ENCODE data around the gene BTBD18.

Gene BTBD18

DNA sequence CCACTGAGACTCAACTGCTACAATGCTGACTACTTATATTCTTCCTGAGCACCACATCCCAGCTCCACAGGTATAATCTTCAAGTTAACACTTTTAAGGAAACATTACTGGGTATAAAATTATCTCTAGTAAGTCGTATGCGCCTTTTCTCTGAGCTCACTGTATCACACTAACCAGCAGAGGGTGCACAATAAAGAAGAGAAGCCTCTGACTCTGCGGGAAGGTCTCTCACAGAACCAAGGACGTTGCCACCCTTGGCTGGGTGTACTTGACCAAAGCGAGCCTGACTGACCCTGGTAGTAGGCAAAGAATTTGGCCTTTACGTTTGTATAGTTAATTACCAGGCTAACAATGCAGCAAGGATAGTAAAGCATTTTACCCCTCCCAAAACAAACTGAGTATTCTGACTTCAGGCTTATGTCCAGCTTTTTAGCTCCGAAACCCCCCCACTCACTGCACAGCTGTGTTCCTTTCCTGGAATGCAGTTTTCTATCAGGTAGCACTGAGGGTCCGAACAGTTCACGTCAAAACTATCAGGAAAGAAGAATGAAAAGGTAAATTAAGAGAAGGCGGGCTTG, at the start of gene BTBD18:
Gene BTBD18 (minus strand): TSS at position 144 of the 578 bp plus-strand sequence. CDS start 631 bp downstream, outside the sequence.
- peaks cover 16% of the 10 kb centered on the region for H3K4me1 Mint-ChIP-seq (ENCODE audit: low read depth)
- H3K9me3 Mint-ChIP-seq: no peaks in the 10 kb centered on the region
- no peaks in the 10 kb centered on the region for H3K36me3 Mint-ChIP-seq (ENCODE audit: low read depth)
- no peak within 1 kb of the TSS for H3K4me3 Mint-ChIP-seq
- H3K27me3 Mint-ChIP-seq: no peaks in the 10 kb centered on the region
- peak within 1 kb of the TSS; percentile 16 for H3K27ac Mint-ChIP-seq

DNA sequence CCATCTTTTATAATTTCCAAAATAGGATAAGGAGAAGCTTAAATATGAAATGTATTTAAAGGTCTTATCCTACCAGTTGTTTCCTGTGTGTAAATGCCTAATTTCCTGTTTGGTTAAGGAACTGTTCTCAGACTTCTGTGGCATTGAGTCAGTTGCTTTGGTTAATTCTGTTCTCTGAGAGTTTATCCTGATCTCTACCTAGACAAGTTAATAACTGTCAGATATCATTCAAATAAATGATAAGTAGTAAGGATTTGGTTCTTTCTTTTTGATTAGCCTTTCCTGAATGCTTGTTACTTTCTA, 49.5 kb upstream of the BTBD18 start:
- H3K4me1 Mint-ChIP-seq (ENCODE audit: low read depth): peaks cover 26% of the 10 kb centered on the region
- H3K27me3 Mint-ChIP-seq: no peaks in the 10 kb centered on the region
- H3K36me3 Mint-ChIP-seq (ENCODE audit: low read depth): peaks cover 35% of the 10 kb centered on the region

DNA sequence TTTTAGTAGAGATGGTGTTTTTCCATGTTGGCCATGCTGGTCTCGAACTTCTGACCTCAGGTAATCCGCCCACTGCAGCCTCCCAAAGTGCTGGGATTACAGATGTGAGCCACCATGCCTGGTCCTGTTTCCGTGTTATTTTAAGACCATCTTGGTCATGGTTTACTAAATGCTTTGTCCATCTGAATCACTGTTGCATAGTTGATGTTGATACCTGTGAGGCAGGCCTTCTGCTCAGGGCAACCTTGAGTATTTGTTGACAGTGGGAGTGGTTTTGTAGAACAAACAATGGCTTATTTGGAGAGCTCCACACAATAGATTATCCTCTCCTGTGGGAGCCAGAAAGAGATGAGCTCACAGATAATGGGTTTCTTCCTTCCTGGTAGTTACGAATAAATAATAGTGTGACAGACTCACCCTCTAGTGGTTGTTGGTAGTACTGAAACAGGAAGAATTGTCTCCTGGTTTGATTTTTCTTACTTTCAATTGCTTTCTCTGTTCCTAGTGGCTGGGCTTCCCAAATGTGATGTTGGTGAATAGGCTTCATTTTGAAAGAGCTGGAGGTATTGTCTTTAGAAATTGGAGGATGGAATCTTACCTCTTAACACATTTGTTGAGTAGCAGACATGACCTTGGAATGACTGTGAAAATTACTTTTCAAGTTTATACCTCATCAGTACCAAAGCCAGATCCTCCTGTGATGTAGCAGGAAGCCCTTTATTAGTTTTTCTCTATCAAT, 49.0 kb upstream of the BTBD18 start:
- Mint-ChIP-seq H3K27me3 (no peaks in the 10 kb centered on the region), H3K4me3 (no peak overlapping the region), H3K9me3 (no peaks in the 10 kb centered on the region), H3K4me1 (ENCODE audit: low read depth) (peaks cover 26% of the 10 kb centered on the region), H3K27ac (peak overlapping the region; percentile 50), H3K36me3 (ENCODE audit: low read depth) (peaks cover 32% of the 10 kb centered on the region)

More for the DNA sequence above, 49.5 kb upstream of the BTBD18 start:
- Mint-ChIP-seq H3K27ac (peak overlapping the region; percentile 41), H3K4me3 (no peak overlapping the region), H3K9me3 (no peaks in the 10 kb centered on the region)

DNA sequence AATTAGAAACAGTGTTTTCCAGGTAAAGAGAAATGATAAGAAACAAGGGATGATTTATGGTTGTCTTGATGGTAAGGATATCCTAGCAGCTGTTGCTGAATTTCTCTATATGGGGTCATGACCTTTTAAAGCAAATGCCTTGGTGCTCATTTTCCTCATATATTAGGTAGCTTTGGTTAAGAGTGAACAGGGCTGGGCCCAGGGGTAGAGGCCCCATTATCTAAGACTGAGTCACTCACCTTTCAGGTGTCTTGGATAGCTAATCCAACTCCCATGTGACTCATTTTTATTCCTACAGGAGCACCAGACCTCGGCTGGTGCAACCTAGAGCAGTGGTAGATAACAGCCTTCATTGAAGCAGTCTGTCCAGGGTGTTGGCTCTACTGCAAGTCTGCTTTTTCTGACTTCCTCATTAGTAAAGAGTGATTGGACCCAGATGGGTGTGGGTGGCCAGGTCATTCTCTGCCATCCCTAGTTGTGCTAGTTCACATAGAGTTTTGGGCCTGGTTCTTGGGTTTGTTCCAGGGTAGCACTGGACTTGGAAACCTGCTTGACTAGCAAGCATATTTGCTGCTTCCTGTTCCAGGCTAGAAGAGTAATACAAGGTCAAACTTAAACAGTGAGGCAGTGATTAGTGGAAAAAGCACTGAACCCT, 47.4 kb upstream of the BTBD18 start:
- Mint-ChIP-seq H3K27me3 (no peaks in the 10 kb centered on the region), H3K27ac (peak overlapping the region; percentile 69), H3K9me3 (no peaks in the 10 kb centered on the region), H3K4me1 (ENCODE audit: low read depth) (peaks cover 29% of the 10 kb centered on the region), H3K36me3 (ENCODE audit: low read depth) (peaks cover 25% of the 10 kb centered on the region), H3K4me3 (no peak overlapping the region)

GRCh38 chr11:57793351-57794115, 41.9 kb upstream of the BTBD18 start:
- H3K27ac Mint-ChIP-seq: peak overlapping the region; percentile 98

DNA sequence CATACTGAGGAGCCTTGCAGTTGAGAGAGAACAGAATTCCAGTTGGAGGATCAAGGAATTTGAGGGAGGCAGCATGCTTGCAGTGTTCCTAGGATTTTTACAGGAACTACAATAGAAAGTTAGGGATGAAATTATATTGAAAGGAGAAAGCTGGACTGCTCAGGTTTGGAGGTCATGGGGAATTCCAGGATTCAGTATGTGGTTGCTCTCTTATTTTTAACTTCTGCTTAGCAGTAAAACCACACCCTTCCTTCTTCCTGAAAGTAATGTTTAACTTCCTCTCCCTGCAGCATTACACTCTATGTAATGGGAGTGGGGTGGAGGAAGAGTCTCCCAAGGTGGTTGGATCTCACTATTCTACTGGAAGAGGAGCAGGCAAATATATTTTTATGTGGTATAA, 41.3 kb upstream of the BTBD18 start:
- H3K9me3 Mint-ChIP-seq: no peaks in the 10 kb centered on the region
- H3K27ac Mint-ChIP-seq: peak overlapping the region; percentile 98
- H3K27me3 Mint-ChIP-seq: peaks cover 3% of the 10 kb centered on the region
- peak overlapping the region; percentile 77 for H3K4me3 Mint-ChIP-seq
- peaks cover 19% of the 10 kb centered on the region for H3K36me3 Mint-ChIP-seq (ENCODE audit: low read depth)
- H3K4me1 Mint-ChIP-seq (ENCODE audit: low read depth): peaks cover 37% of the 10 kb centered on the region

More at GRCh38 chr11:57793351-57794115, 41.9 kb upstream of the BTBD18 start:
- H3K4me3 Mint-ChIP-seq: peak overlapping the region; percentile 77
- H3K9me3 Mint-ChIP-seq: no peaks in the 10 kb centered on the region
- H3K36me3 Mint-ChIP-seq (ENCODE audit: low read depth): peaks cover 19% of the 10 kb centered on the region
- peaks cover 41% of the 10 kb centered on the region for H3K4me1 Mint-ChIP-seq (ENCODE audit: low read depth)
- peaks cover 3% of the 10 kb centered on the region for H3K27me3 Mint-ChIP-seq

GRCh38 chr11:57792060-57792541, 40.5 kb upstream of the BTBD18 start:
- peaks cover 19% of the 10 kb centered on the region for H3K36me3 Mint-ChIP-seq (ENCODE audit: low read depth)
- peak overlapping the region; percentile 98 for H3K27ac Mint-ChIP-seq
- H3K4me3 Mint-ChIP-seq: peak overlapping the region; percentile 77
- peaks cover 37% of the 10 kb centered on the region for H3K4me1 Mint-ChIP-seq (ENCODE audit: low read depth)
- peaks cover 3% of the 10 kb centered on the region for H3K27me3 Mint-ChIP-seq
- no peaks in the 10 kb centered on the region for H3K9me3 Mint-ChIP-seq

DNA sequence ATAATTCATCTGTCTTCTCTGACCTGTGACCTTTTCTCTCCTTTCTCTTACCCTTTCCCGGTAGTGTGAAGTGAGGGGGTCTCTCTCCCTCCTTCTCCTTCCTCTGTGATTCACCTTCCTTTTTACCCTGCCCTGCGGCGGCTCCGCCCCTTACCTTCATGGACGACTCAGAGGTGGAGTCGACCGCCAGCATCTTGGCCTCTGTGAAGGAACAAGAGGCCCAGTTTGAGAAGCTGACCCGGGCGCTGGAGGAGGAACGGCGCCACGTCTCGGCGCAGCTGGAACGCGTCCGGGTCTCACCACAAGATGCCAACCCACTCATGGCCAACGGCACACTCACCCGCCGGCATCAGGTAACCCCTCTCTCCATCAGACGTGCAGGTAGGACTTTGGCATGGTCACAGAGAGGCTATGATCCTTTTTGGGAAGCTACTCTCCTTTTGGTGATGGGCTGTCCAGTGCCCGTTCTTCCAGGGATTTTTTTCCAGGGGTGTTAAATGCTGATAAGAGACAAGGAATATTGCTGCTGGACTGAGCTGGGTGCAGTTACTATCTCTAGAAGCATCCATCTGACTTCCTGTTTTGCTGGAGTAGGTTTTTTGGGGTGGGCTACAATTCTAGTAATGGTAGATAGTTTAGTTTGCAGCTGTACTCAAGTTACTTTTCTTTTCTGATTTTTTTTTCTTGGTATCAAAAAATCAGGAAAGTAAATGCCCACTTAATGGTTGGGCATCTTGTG, 39.9 kb upstream of the BTBD18 start:
- H3K4me3 Mint-ChIP-seq: peak overlapping the region; percentile 77
- peaks cover 3% of the 10 kb centered on the region for H3K27me3 Mint-ChIP-seq
- H3K27ac Mint-ChIP-seq: peak overlapping the region; percentile 98
- H3K36me3 Mint-ChIP-seq (ENCODE audit: low read depth): peaks cover 15% of the 10 kb centered on the region
- H3K4me1 Mint-ChIP-seq (ENCODE audit: low read depth): peaks cover 40% of the 10 kb centered on the region
- H3K9me3 Mint-ChIP-seq: no peaks in the 10 kb centered on the region

DNA sequence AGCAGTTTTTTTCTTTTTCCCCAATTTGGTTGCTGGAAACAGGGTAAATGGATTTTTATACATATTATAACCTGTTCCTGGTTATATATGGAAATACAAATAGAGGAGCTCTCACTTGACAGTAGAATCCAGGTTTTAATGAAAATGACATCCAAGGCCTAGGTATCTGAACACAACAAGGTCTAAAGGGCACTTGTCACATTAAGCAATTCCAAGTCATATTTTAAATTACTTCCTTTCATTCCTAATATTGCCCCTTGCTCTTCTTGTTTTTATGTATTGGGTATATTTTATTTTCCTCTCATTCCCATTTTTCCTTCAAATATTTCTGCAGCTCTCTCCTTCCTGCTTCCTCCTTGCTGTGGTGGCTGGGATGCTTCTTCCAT, 37.1 kb upstream of the BTBD18 start:
- Mint-ChIP-seq H3K4me1 (ENCODE audit: low read depth) (peaks cover 38% of the 10 kb centered on the region), H3K27me3 (peaks cover 3% of the 10 kb centered on the region), H3K4me3 (no peak overlapping the region), H3K36me3 (ENCODE audit: low read depth) (peaks cover 8% of the 10 kb centered on the region), H3K9me3 (no peaks in the 10 kb centered on the region), H3K27ac (no peak overlapping the region)

GRCh38 chr11:57787920-57788702, 36.5 kb upstream of the BTBD18 start:
- Mint-ChIP-seq H3K4me1 (ENCODE audit: low read depth) (peaks cover 32% of the 10 kb centered on the region), H3K4me3 (no peak overlapping the region), H3K27ac (no peak overlapping the region), H3K36me3 (ENCODE audit: low read depth) (peaks cover 8% of the 10 kb centered on the region), H3K27me3 (peaks cover 3% of the 10 kb centered on the region), H3K9me3 (no peaks in the 10 kb centered on the region)

DNA sequence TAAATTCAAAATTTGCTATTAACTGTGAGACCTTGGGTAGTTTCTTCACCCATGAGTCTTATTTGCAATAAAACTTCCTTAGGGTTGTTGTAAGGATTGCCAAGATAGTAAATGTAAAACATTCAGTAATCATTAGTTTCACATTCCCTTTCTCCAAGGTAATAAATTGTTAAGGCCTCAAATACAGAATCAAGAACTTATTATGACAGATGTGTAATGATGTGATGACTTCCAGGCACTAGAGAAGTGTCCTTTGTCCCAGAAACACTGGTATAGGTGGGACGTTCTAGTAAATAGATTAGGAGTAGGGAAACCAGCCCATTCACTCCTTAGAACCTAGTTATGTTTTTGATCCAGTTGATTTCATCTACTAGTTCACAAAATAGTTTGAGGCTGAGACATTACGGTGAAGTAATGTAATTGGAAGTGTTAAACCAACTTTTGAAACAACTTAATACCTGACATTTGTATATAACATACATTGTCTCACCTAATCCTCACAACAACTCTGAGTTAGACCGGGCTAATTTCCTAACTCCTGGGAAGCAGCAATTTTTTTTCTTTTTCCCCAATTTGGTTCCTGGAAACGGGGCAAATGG, 35.5 kb upstream of the BTBD18 start:
- H3K27ac Mint-ChIP-seq: no peak overlapping the region
- H3K9me3 Mint-ChIP-seq: no peaks in the 10 kb centered on the region
- H3K4me3 Mint-ChIP-seq: no peak overlapping the region
- peaks cover 22% of the 10 kb centered on the region for H3K4me1 Mint-ChIP-seq (ENCODE audit: low read depth)
- H3K36me3 Mint-ChIP-seq (ENCODE audit: low read depth): peaks cover 4% of the 10 kb centered on the region
- H3K27me3 Mint-ChIP-seq: peaks cover under 1% of the 10 kb centered on the region

DNA sequence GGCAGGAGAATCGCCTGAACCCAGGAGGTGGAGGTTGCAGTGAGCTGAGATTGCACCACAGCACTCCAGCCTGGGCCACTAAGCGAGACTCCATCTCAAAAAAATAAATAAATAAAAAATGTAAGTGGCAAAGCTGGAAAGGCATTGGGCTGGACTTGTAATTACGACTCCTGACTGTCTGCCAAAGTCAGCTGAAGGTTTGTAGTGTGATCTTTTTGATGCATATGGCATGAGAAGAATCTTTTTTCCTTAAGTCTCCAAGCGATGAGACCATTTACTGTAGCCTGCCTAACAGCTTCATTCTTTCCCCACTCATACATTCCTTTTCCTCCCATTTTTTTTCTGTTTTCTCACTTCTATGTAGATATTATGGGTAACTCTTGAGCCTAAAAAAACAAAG, 34.8 kb upstream of the BTBD18 start:
- peaks cover 21% of the 10 kb centered on the region for H3K4me1 Mint-ChIP-seq (ENCODE audit: low read depth)

DNA sequence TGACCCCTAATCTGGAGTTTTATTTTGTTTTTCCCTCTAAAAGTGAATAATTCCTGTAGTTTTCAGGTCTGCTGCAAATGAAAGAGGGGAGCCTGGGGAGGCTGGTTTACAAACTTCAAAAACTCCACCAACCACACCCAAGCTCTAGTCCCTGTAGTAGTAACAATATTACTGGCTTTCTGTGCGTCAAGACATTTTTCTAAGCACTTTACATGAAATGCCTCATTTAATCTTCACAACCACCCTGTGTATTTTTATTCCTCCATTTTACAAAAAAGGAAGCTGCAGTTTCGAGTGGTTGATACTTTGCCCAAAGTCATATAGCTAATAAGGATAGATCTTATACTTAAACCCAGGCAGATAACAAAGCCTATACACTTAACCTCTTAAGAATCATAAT, 33.5 kb upstream of the BTBD18 start:
- H3K36me3 Mint-ChIP-seq (ENCODE audit: low read depth): no peaks in the 10 kb centered on the region
- H3K9me3 Mint-ChIP-seq: no peaks in the 10 kb centered on the region
- peaks cover 16% of the 10 kb centered on the region for H3K4me1 Mint-ChIP-seq (ENCODE audit: low read depth)
- H3K27me3 Mint-ChIP-seq: no peaks in the 10 kb centered on the region
- H3K4me3 Mint-ChIP-seq: no peak overlapping the region
- H3K27ac Mint-ChIP-seq: no peak overlapping the region

More for the DNA sequence above, 34.8 kb upstream of the BTBD18 start:
- Mint-ChIP-seq H3K4me3 (no peak overlapping the region), H3K27me3 (no peaks in the 10 kb centered on the region), H3K9me3 (no peaks in the 10 kb centered on the region), H3K36me3 (ENCODE audit: low read depth) (no peaks in the 10 kb centered on the region), H3K27ac (no peak overlapping the region)
